WTC11 (cell line): ENCODE data around the gene TNFRSF14.

Experiments
- ATF3 ChIP-seq: sonication (generic); formaldehyde crosslinking; conservative IDR thresholded peaks from 2 replicates; pipeline ENCODE4 v1.8.1; 2022; ENCODE audit warnings: mild to moderate bottlenecking, missing genetic modification reagents
- CREM ChIP-seq: sonication (generic); formaldehyde crosslinking; IDR thresholded peaks from 2 replicates; pipeline ENCODE4 v1.8.1; 2022; ENCODE audit warnings: mild to moderate bottlenecking, missing genetic modification reagents, moderate library complexity
- CTCF ChIP-seq: fragments of 200-600 bp; IDR thresholded peaks from 2 replicates; pipeline ENCODE4 v1.8.0; 2022; ENCODE audit warnings: antibody characterized with exemption
- ELF4 ChIP-seq: sonication (generic); formaldehyde crosslinking; IDR thresholded peaks from 2 replicates; pipeline ENCODE4 v1.8.1; 2022; ENCODE audit warnings: low read depth, mild to moderate bottlenecking, moderate library complexity, missing genetic modification reagents
- ESRRA ChIP-seq: sonication (generic); formaldehyde crosslinking; IDR thresholded peaks from 2 replicates; pipeline ENCODE4 v1.8.1; 2022; ENCODE audit warnings: mild to moderate bottlenecking, missing genetic modification reagents, borderline replicate concordance
- NR2C2 ChIP-seq: sonication (generic); formaldehyde crosslinking; IDR thresholded peaks from 2 replicates; pipeline ENCODE4 v1.8.0; 2022; ENCODE audit warnings: mild to moderate bottlenecking, missing genetic modification reagents
- TCF7 ChIP-seq: sonication (generic); formaldehyde crosslinking; IDR thresholded peaks from 2 replicates; pipeline ENCODE4 v1.8.0; 2022; ENCODE audit warnings: mild to moderate bottlenecking, low read depth, missing genetic modification reagents, moderate library complexity
- ZNF121 ChIP-seq: sonication (generic); formaldehyde crosslinking; IDR thresholded peaks from 2 replicates; pipeline ENCODE4 v1.8.0; 2023; ENCODE audit warnings: missing genetic modification reagents
- TF ChIP-seq, protein P1 (sequence below): sonication (generic); formaldehyde crosslinking; IDR thresholded peaks from 2 replicates; pipeline ENCODE4 v1.8.1; 2023; ENCODE audit warnings: mild to moderate bottlenecking, moderate library complexity, missing genetic modification reagents
- TF ChIP-seq, protein P2 (sequence below): sonication (generic); formaldehyde crosslinking; IDR thresholded peaks from 2 replicates; pipeline ENCODE4 v1.8.0; 2022; ENCODE audit warnings: mild to moderate bottlenecking, missing genetic modification reagents

- TF ChIP-seq NR2C2 (CRISPR knock-in tag) (no peak), TCF7 (no peak), CREM (CRISPR knock-in tag) (no peak), ELF4 (CRISPR knock-in tag) (no peak), CTCF (no peak), ESRRA (CRISPR knock-in tag) (no peak), ATF3 (no peak), ZNF121 (CRISPR knock-in tag) (no peak)
- TF ChIP-seq, protein P1, sequence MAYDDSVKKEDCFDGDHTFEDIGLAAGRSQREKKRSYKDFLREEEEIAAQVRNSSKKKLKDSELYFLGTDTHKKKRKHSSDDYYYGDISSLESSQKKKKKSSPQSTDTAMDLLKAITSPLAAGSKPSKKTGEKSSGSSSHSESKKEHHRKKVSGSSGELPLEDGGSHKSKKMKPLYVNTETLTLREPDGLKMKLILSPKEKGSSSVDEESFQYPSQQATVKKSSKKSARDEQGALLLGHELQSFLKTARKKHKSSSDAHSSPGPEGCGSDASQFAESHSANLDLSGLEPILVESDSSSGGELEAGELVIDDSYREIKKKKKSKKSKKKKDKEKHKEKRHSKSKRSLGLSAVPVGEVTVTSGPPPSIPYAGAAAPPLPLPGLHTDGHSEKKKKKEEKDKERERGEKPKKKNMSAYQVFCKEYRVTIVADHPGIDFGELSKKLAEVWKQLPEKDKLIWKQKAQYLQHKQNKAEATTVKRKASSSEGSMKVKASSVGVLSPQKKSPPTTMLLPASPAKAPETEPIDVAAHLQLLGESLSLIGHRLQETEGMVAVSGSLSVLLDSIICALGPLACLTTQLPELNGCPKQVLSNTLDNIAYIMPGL: no peak
- TF ChIP-seq, protein P2, sequence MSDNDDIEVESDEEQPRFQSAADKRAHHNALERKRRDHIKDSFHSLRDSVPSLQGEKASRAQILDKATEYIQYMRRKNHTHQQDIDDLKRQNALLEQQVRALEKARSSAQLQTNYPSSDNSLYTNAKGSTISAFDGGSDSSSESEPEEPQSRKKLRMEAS (CRISPR knock-in tag): no peak
These were observed 7.0 kb downstream of the TNFRSF14 start for GRCh38 chr1:2563205-2563604.
